Bone marrow (tissue), 2 donors: ENCODE measurements around the gene LGALS12.

Experiments used
- DNase-seq, 2 donors: peaks; one replicate each; lab custom pipeline; 2025; lab: John Stamatoyannopoulos, UW

The LGALS12 gene, protein sequence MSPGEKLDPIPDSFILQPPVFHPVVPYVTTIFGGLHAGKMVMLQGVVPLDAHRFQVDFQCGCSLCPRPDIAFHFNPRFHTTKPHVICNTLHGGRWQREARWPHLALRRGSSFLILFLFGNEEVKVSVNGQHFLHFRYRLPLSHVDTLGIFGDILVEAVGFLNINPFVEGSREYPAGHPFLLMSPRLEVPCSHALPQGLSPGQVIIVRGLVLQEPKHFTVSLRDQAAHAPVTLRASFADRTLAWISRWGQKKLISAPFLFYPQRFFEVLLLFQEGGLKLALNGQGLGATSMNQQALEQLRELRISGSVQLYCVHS

DNA sequence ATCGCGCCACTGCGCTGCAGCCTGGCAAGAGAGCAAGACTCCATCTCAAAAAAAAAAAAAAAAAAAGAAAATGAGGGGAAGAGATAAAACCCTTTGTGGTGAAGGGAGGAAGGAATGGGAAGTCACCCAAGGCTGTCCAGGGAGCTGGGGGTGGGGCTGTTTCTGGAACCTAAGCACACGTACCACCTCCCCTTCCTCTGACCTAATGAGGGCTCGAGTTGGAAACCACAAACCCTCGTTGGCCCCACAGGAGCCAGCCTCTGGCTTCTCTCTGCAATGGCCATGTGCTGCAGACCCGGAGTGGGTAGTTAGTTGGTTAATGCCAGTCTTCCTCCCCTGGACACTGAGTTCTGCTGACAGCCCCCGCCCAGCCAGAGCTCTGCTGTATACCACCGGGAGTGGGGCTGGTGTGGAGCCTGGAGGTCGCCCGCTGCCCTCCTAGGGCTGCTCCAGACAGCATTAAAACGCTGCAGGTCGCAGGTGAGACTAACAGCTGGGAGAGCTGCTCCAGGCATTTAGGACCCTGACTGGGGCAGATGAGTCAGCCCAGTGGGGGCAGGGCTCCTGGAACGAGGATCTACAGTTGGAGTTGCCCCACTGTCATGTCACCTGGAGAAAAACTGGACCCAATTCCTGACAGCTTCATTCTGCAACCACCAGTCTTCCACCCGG, at the start of gene LGALS12:
TSS of gene LGALS12 (plus strand) at position 228 of the 672 bp plus-strand sequence. CDS start at position 603, 375 bp downstream.
- DNase-seq = peak in 1 of 2 donors; percentile 76

DNA sequence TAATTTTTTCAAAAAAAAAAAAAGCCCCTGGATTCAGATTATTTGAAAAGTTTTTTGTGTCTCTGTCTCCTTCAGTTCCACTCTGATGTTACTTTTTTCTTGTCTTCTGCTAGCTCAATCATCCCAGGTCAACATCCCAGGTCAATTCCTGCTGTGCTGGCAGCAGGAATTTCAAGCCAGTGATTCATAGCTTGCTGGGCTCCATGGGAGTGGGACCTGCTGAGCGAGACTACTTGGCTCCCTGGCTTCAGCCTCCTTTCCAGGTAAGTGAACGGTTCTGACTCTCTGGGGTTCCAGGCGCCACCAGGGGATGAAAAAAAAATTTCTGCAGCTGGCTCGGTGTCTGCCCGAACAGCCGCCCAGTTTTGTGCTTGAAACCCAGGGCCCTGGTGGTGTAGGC, 46.3 kb upstream of the LGALS12 start:
- no peak for DNase-seq

DNA sequence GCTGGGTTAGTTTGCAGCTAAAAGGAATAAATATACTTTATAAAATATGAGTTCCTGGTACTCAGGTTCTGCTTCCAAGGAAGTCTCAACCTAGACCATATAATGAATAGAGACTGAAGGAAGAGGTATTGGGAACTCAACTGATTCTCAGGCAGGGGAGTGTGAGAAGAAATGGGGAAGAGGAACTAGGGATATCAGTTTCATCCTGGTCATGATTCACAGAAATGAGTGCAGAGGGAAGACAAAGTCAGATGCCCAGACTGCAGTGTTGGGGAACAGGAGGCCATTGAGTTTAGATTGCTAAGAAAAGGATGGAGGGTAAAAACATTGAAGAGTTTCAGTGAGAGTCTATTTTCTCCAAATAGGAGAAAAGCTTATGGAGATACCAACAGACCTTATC, 43.7 kb upstream of the LGALS12 start:
- DNase-seq = no peak

DNA sequence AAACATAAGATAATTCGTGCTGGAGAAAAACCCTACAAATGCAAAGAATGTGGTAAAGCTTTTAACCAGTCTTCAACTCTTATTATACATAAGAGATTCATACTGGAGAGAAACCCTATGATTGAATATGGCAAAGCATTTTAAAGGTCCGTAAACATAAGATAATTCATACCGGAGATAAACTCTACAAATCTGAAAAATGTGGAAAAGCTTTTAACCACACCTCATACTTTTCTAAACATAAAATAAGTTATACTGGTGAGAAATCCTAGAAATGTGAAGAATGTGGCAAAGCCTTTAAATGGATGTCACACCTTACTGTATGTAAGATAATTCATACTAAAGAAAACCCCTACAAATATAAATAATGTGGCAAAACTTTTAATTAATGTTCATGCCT, 35.6 kb upstream of the LGALS12 start:
- DNase-seq = no peak

DNA sequence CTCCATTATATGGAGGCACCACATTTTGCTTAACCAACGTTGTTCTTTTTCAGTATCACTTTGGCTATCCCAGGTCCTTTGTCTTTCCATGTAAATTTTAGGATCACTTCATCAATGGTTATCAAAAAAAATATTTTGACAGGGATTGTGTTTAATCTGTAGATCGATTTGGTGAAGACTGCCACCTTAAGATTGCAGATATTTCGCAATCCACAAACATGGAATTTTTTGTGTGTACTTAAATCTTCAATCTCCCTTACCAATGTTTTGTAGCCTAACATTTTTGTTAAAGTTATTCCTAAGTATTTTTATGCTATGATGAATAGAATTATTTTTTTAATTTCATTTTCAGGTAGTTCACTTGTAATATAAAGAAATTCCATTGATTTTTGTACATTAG, 33.5 kb upstream of the LGALS12 start:
- no peak for DNase-seq

DNA sequence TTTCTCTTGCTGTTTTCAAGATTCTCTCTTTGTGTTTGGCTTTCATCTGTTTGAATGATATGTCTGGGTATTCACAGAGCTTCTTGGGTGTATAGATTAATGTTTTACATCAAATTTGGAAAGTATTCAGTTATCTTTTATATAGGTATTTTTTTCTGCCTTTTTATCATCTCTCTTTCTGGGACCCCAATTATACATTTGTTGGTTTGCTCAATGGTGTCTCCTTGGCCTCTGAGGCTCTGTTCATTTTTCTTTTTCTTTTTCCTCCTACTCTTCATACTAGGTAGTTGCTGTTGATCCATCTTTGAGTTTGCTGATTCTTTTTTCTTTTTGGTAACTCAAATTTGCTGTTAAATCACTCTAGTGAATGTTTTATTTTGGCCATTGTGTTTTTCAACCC, 29.3 kb upstream of the LGALS12 start:
- no peak for DNase-seq

DNA sequence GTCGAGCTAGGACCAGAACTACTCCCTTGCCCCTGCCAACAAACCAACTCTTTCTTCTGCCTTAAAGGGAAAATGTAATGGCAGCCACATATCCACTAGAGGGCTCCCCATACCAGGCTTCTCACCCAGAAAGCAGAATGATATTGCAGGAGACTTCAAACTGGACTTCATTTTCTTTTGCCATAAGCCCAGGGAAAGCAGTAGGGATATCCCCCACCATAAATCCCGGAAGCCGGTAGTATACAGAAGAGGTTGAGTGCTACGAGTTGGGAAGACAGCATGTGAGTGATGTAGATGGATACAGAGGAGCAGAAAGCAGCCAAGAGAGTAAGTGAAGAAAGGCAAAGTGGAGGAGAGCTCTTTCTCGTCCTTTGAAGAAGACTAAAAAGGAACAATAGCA, 27.0 kb upstream of the LGALS12 start:
- peak in 1 of 2 donors; percentile 72 for DNase-seq

DNA sequence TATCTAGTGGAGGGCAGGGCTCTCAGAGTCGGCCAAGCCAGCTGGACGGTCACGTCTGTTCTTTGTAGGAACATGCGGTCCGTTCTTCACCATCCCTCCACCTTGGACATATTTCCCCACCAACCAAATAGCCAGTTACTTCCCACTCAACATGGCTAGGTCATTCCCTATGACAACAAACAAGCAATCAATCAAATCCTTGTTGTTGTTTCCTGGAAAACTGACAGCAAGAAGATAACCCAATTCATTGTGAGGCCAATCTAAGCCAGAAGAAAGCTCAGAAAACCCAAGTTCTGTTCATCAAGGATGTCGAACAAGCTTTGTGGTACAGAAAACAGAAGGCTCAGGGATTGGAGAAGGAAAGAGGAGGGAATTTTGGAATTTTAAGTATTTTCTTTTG, 25.8 kb upstream of the LGALS12 start:
- no peak for DNase-seq

DNA sequence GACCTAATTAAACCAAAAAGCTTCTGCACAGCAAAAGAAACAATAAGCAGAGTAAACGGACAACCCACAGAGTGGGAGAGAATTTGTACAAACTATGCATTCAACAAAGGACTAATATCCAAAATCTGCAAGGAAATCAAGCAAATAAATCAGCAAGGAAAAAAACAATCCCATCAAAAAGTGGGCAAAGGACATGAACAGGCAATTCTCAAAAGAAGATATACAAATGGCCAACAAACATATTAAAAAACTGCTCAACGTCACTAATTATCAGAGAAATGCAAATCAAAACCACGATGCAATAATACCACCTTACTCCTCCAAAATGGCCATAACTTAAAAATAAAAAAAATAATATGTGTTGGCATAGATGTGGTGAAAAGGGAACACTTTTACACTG, 20.1 kb upstream of the LGALS12 start:
- DNase-seq = no peak

DNA sequence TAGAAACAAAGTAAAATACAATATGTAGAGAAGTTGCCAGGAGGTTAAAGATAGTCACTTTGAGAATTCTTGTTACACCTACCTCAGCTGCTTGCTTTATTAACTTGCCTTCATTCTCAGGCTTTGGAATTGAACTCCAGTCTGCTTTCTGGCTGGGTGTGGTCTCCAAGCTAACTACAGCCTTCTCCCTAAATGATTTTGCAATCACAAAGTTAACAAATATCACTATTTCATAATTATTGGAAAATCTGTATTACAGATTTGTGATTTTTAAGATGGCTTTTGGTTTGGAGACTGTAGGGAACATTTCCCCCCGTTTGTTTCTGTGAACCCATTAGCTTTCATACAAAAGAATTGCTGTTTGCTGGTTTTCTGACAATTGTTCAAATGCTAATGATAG, 17.1 kb upstream of the LGALS12 start:
- no peak for DNase-seq

DNA sequence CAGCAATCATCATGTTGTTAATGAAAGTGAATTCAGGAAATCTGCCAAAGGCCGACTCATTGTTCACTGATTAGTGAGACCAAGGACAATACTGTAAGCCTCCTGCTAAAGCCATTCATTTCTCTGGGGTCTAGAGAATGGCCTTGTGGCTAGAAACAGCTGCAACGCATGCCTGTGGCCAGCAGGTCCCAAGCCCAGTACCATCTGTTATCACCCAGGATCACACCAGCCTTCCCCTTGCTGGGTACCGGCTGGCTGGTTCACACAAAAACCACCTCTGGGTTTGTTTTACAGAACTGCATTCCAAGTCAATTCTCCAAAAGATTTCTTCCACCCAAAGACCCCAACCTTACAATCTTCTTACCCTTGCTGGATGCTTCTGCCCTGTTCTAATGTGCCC, 16.0 kb upstream of the LGALS12 start:
- DNase-seq = no peak

DNA sequence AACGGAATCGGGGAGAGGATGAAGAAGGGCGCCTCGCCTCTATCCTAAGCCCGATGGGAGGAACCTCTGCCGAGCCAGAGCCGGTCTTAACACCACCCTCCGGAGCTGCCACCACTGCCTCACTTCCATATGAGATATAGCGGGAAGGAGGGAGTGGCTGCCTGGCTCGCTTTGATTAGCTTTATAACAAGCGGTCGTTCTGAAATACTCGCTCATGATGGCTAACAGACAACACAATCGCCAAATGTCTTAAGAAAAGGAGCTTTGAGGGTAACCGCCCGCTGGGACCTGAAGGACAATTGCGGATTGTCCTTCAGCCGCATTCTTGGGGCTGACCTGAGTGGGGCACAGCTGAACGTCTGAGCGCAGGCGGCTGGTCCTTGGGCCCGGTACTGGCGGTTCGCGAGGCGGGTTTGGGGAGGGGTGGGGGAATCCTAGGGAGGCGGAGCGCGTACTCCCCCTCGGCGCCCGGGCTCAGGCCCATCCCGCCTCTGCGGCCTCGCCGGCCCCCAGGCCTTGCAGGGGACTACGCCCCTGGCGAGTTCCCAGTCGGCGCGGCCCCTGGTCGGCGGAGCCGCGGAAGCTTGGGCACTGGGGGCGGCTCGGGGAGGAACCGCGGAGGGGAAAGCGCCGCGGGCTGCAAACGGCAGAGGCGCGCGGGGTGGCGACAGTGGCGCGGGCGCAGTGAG, 15.2 kb upstream of the LGALS12 start, which contains the start of gene PLAAT5:
TSS of gene PLAAT5 (minus strand) at position 617 of the 689 bp plus-strand sequence. CDS start at position 484, 133 bp downstream.
- DNase-seq = no peak

DNA sequence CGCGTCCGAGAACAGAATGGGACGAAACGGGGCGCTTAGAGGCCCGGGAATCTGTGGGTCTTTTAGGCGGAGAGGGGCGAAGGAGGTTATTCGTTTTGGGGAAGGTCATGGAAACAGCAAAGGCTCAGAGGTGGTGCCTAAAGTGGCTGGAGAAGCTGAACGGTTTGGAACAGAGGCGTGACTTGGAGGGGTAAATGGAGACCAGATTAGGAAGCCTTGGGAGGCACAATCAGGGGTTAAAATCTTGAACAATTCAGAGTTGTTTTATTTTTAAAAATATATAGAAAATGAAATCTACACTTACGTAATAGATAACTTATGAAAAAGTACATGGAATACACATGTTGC, 14.7 kb upstream of the LGALS12 start:
- no peak for DNase-seq

DNA sequence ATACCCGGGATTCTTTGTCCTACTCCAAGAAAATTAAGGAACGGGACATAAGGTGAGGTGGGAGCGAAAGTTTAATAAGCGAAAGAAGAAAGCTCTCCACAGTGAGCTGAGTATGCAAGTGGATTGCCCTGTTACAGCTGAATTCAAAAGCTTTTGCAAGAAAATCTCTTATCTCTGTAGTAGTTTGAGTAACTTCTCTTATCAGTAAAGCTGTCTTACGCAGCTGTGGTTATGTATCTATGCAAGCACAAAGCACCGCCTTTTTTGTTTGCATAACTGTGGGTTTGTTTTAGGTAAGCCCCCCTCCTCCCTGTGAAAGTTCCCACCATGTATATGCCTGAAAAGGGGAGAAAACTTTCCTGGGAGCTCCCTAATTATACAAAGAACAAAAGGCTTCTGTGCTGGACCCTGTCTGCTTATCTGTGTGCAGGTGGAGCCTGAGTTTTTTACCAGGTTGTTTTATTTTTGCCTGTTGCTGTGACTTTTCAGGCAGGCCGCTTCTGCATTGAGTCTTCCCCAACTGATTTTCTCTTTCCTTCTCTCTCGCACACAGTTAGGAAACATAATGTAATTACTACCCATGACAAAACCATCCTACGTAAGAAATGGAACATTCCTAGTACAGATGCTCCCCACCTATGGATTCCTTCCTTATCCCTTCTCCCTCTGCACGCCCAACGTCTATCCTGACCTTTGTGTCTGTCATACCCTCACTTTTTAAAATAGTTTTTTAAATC, 14.1 kb upstream of the LGALS12 start:
- no peak for DNase-seq

DNA sequence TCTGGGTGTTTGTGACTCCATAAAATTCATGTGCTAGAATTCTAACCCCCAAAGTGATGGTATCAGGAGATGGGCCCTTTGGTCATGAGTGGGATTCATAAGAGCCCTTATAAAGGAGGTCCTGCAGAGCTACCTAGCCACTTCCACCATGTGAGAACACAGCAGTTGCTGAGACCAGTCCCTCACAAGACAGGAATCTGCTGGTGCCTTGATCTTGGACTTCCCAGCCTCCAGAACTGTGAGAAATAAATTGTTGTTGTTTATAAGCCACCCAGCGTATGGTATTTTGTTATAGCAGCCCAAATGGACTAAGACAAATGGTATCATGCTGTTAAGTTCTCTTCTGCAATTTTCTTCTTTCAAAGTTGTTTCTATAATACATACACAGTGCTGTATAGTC, 13.4 kb upstream of the LGALS12 start:
- DNase-seq = no peak

DNA sequence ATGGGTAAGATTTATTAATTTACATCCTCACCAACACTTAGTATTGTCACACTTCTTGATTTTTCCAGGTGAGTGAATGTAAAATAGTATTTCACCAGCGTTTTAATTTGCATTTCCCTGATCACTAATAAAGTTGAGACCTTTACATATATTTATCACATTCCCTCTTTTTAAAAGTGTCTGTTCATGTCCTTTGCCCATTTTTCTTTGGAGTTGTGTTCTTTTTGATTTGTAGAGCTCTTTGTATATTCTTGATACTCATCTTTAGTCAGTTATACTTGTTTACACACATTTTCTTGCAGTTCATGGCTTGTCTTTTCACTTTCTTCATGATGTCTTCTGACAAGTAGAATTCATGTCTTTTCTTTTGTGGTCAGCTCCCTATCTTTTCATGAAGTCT, 12.8 kb upstream of the LGALS12 start:
- no peak for DNase-seq

DNA sequence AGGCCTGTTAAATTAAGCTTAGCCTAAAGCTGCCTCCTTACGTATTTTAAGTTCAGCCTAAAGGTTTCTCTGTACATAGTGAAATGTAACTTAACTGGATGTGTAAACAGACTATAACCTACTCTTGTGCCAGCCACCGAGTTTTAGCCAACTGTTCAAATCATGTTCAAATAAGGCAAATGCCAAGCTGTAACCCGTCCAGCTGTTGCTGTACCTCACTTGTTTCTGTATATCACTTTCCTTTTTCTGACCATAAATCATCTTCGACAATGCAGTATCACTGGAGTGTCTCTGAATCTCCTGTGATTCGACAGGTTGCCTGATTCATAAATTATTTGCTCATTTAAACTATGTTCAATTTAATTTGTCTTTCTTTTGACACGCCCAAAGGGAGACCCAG, 10.9 kb upstream of the LGALS12 start:
- no peak for DNase-seq

DNA sequence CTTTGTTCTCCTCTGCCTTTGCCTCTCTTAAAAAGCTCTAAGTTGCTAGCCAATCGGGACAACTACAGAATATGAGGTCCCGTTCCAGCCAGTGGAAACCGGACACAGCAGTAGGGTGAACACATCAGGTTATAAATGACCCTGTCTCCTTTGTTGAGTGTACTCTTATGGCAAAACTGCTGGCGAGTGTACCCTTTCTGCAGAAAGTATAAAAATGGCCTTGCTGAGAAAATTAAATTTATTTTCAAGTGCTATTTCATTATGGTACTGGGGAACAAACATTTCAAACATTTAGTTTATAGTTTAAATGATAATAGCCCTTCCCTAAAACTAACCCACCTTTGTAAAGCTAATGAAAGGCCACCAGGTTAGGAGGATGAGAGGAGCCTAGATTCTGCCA, 6.0 kb upstream of the LGALS12 start:
- no peak for DNase-seq

DNA sequence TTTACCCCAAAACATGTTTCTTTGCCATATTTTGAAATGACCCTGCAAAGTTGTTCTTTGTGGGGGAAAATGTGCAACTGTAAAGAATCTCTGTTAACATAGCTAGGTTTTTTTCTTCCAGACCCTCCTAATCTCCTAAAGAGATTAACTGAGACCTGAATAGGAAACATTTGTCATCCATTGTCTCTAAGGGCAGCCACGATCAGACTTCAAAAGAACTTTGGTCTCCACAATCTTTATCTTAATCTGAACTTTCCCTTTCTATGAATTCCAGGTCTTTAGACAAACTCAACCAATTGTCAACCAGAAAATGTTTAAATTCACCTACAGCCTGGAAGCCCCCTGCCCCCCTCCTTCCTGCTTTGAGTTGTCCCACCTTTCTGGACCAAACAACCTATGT, 4.6 kb upstream of the LGALS12 start:
- DNase-seq = no peak

DNA sequence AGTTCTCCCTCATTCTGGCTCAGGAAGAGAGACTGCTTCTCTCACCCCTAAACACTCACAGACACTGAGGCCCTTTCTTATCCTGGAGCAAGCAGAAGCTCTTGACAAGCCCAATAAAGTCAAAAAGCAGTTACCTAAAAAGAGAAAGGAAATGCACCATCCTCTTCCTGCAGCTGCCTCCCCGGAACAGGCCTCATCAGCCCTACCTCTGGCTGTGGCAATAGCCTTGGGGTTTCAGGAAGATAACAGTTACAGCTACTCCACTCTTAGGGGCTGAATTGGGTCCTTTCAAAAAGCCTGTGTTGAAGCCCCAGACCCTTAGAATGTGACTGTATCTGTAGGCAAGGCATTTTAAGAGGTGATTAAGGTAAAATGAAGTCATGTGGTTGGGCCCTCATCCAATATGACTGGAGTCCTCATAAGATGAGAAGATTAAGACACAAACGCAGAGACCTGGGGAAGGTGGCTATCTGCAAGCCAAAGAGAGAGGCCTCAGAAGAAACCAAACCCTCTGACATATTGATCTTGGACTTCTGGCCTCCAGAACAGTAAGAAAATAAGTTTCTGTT, 3.5 kb upstream of the LGALS12 start:
- no peak for DNase-seq

DNA sequence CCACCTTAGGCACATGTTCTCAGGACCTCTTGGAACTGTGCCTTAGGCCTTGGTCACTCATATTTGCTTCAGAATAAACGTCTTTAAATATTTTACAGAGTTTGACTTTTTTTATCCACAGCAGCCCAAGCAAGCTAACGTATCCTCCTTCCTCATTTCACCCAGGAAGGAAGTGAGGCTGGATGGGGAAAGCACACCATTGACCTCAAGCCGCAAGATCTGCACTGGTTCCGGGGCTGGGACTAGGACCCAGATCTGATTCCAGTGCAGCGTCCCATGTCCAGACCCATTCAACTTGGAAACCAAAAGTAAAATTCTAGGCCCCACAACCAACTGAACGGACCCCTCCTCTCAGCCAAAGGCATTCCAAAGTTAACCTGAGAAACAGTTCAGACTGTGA, 2.4 kb upstream of the LGALS12 start:
- no peak for DNase-seq

DNA sequence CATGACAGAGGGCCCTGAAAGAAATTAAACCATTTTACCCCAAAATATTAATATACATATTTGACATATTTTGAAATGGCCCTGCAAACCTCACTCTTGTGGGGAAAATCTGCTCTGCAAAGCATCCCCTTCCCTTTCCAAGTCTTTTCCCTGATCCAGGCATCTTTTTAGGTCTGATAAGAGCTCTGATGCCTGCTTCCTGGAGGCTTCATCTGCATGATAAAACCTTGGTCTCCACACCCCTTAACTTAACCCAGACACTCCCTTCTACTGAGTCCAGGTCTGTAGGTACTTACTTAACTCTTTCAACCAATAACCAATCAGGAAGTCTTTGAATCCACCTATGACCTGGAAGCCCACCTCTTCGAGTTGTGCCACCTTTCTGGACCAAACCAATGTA, 1.8 kb upstream of the LGALS12 start:
- no peak for DNase-seq
